GM23338 (cell line): Measurements from ENCODE around the gene BNC2. TPM values are rescaled to one million over a fixed set of nuclear protein-coding genes. Genes with fewer than 3 reads are reported as not detected.

Experiments used
- ATAC-seq: fragments of 200-7000 bp; cut with Tn5 transposase; 3 replicates; pipeline ENCODE4 v1.9.1; 2020
- DNase-seq: peaks from one replicate; pipeline ENCODE4 v3.0.0-alpha.2; 2015; ENCODE audit warnings: low spot score
- H2AFZ ChIP-seq: fragments of 200-600 bp; sonication (generic); 2 replicates; pipeline ENCODE4 v1.8.0; 2016; ENCODE audit warnings: antibody characterized with exemption, mild to moderate bottlenecking, moderate library complexity
- H3F3A ChIP-seq: fragments of 200-600 bp; sonication (generic); replicated peaks from 2 replicates; pipeline ENCODE4 v1.8.0; 2017; ENCODE audit warnings: antibody characterized with exemption, mixed run types, low read depth
- H3K27ac ChIP-seq: fragments of 200-600 bp; sonication (generic); 2 replicates; pipeline ENCODE4 v1.6.1; 2016; ENCODE audit warnings: low read depth
- H3K27me3 ChIP-seq: fragments of 200-600 bp; sonication (generic); 2 replicates; pipeline ENCODE4 v1.8.0; 2016; ENCODE audit warnings: mild to moderate bottlenecking, mixed run types, moderate library complexity; ENCODE audit not compliant: insufficient read depth
- H3K36me3 ChIP-seq: fragments of 200-600 bp; sonication (generic); 2 replicates; pipeline ENCODE4 v1.8.0; 2016; ENCODE audit warnings: mild to moderate bottlenecking; ENCODE audit not compliant: insufficient read depth
- H3K4me1 ChIP-seq: fragments of 200-600 bp; sonication (generic); 2 replicates; pipeline ENCODE4 v1.8.0; 2016; ENCODE audit warnings: mild to moderate bottlenecking, moderate library complexity; ENCODE audit not compliant: insufficient read depth
- H3K4me2 ChIP-seq: fragments of 200-600 bp; sonication (generic); 2 replicates; pipeline ENCODE4 v1.7.1; 2017; ENCODE audit warnings: mixed run types
- H3K4me3 ChIP-seq: fragments of 200-600 bp; sonication (generic); 2 replicates; pipeline ENCODE4 v1.6.1; 2016; ENCODE audit warnings: mixed run types
- H3K79me2 ChIP-seq: fragments of 200-600 bp; sonication (generic); replicated peaks from 2 replicates; pipeline ENCODE4 v1.8.0; 2017; ENCODE audit warnings: mild to moderate bottlenecking; ENCODE audit not compliant: insufficient read depth
- H3K9me2 ChIP-seq: fragments of 200-600 bp; sonication (generic); 2 replicates; pipeline ENCODE4 v1.8.0; 2017; ENCODE audit not compliant: insufficient read depth
- H4K20me1 ChIP-seq: fragments of 200-600 bp; sonication (generic); replicated peaks from 2 replicates; pipeline ENCODE4 v1.8.0; 2017; ENCODE audit warnings: mild to moderate bottlenecking; ENCODE audit not compliant: insufficient read depth
- H3K27ac Mint-ChIP-seq: 2 replicates; pipeline ENCODE4 v1.8.0; 2020; ENCODE audit warnings: inconsistent platforms, mild to moderate bottlenecking, moderate library complexity, mixed read lengths
- H3K27me3 Mint-ChIP-seq: 3 replicates; pipeline ENCODE4 v1.8.0; 2022; ENCODE audit warnings: low read depth, mild to moderate bottlenecking, moderate library complexity, mixed read lengths, inconsistent platforms; ENCODE audit not compliant: insufficient read depth, poor library complexity
- H3K36me3 Mint-ChIP-seq: 3 replicates; pipeline ENCODE4 v1.8.0; 2021; ENCODE audit warnings: low read depth, mild to moderate bottlenecking, inconsistent platforms, moderate library complexity, mixed read lengths
- H3K4me1 Mint-ChIP-seq: 3 replicates; pipeline ENCODE4 v1.8.0; 2020; ENCODE audit warnings: mild to moderate bottlenecking, inconsistent platforms, mixed read lengths
- H3K4me3 Mint-ChIP-seq: 3 replicates; pipeline ENCODE4 v1.8.0; 2021; ENCODE audit warnings: moderate library complexity, mild to moderate bottlenecking, inconsistent platforms, mixed read lengths
- H3K9me3 Mint-ChIP-seq: 3 replicates; pipeline ENCODE4 v1.8.0; 2020; ENCODE audit warnings: moderate library complexity, mild to moderate bottlenecking, inconsistent platforms, mixed read lengths
- CTCF ChIP-seq, 2 experiments: fragments of 200-600 bp in 1 of 2; sonication (generic) in 1 of 2; conservative IDR thresholded peaks; 2 replicates each; pipeline versions ENCODE4 v1.5.1 to v1.6.1; 2016 to 2017; ENCODE audit warnings: antibody characterized with exemption in 2 of 2, low read depth in 2 of 2, mild to moderate bottlenecking in 2 of 2, moderate library complexity in 1 of 2
- EZH2phosphoT487 ChIP-seq: fragments of 200-600 bp; sonication (generic); IDR thresholded peaks from one replicate; pipeline ENCODE4 v1.8.1; 2018; ENCODE audit warnings: antibody characterized with exemption; ENCODE audit not compliant: unreplicated experiment
- REST ChIP-seq: IDR thresholded peaks from one replicate; pipeline ENCODE4 v1.6.1; 2018; ENCODE audit warnings: antibody characterized with exemption; ENCODE audit not compliant: unreplicated experiment
- polyA plus RNA-seq: library from polyadenylated mRNA; unstranded; fragments of >200 nt; fragmentation: Nextera tagmentation; extraction: Ambion mirVana; gene quantifications from 2 replicates; pipeline ENCODE4 v1.2.1, GENCODE V29; 2016
- total RNA-seq: library from RNA; depleted of rRNA; stranded (reverse); fragments of >200 nt; shearing (Covaris generic); gene quantifications from 2 replicates; pipeline ENCODE4 v1.2.3, GENCODE V29; 2014
- TF ChIP-seq, protein P1 (sequence below): fragments of 250-450 bp; sonication (Bioruptor Pico); IDR thresholded peaks from 2 replicates; pipeline ENCODE4 v1.5.0; 2020; ENCODE audit warnings: mild to moderate bottlenecking, moderate library complexity

The BNC2 gene
- total and polyA plus RNA-seq, 2 experiments from 2014 or later: 12.7 to 13.2 TPM

- Histone ChIP-seq H2AFZ (no peak overlapping the region), H3K36me3 (no peaks in the 10 kb centered on the region), H3K9me2 (no peaks in the 10 kb centered on the region), H3K27me3 (no peaks in the 10 kb centered on the region), H3K4me3 (no peak overlapping the region), H4K20me1 (no peaks in the 10 kb centered on the region), H3F3A (no peaks in the 10 kb centered on the region), H3K27ac (no peak overlapping the region), H3K79me2 (no peaks in the 10 kb centered on the region), H3K4me1 (peaks cover 32% of the 10 kb centered on the region), H3K4me2 (no peak overlapping the region)
- DNase-seq (no peak), ATAC-seq (peak; percentile 13; the same call in 1 of the 3 replicates)
- H3K4me3 Mint-ChIP-seq: no peak overlapping the region
- H3K27ac Mint-ChIP-seq: no peak overlapping the region; the same call in 1 of the 2 replicates
- H3K27me3 Mint-ChIP-seq: peaks cover 2% of the 10 kb centered on the region
- H3K4me1 Mint-ChIP-seq: peaks cover 51% of the 10 kb centered on the region
- no peaks in the 10 kb centered on the region for H3K9me3 Mint-ChIP-seq
- no peak for TF ChIP-seq EZH2phosphoT487
- TF ChIP-seq, protein P1, sequence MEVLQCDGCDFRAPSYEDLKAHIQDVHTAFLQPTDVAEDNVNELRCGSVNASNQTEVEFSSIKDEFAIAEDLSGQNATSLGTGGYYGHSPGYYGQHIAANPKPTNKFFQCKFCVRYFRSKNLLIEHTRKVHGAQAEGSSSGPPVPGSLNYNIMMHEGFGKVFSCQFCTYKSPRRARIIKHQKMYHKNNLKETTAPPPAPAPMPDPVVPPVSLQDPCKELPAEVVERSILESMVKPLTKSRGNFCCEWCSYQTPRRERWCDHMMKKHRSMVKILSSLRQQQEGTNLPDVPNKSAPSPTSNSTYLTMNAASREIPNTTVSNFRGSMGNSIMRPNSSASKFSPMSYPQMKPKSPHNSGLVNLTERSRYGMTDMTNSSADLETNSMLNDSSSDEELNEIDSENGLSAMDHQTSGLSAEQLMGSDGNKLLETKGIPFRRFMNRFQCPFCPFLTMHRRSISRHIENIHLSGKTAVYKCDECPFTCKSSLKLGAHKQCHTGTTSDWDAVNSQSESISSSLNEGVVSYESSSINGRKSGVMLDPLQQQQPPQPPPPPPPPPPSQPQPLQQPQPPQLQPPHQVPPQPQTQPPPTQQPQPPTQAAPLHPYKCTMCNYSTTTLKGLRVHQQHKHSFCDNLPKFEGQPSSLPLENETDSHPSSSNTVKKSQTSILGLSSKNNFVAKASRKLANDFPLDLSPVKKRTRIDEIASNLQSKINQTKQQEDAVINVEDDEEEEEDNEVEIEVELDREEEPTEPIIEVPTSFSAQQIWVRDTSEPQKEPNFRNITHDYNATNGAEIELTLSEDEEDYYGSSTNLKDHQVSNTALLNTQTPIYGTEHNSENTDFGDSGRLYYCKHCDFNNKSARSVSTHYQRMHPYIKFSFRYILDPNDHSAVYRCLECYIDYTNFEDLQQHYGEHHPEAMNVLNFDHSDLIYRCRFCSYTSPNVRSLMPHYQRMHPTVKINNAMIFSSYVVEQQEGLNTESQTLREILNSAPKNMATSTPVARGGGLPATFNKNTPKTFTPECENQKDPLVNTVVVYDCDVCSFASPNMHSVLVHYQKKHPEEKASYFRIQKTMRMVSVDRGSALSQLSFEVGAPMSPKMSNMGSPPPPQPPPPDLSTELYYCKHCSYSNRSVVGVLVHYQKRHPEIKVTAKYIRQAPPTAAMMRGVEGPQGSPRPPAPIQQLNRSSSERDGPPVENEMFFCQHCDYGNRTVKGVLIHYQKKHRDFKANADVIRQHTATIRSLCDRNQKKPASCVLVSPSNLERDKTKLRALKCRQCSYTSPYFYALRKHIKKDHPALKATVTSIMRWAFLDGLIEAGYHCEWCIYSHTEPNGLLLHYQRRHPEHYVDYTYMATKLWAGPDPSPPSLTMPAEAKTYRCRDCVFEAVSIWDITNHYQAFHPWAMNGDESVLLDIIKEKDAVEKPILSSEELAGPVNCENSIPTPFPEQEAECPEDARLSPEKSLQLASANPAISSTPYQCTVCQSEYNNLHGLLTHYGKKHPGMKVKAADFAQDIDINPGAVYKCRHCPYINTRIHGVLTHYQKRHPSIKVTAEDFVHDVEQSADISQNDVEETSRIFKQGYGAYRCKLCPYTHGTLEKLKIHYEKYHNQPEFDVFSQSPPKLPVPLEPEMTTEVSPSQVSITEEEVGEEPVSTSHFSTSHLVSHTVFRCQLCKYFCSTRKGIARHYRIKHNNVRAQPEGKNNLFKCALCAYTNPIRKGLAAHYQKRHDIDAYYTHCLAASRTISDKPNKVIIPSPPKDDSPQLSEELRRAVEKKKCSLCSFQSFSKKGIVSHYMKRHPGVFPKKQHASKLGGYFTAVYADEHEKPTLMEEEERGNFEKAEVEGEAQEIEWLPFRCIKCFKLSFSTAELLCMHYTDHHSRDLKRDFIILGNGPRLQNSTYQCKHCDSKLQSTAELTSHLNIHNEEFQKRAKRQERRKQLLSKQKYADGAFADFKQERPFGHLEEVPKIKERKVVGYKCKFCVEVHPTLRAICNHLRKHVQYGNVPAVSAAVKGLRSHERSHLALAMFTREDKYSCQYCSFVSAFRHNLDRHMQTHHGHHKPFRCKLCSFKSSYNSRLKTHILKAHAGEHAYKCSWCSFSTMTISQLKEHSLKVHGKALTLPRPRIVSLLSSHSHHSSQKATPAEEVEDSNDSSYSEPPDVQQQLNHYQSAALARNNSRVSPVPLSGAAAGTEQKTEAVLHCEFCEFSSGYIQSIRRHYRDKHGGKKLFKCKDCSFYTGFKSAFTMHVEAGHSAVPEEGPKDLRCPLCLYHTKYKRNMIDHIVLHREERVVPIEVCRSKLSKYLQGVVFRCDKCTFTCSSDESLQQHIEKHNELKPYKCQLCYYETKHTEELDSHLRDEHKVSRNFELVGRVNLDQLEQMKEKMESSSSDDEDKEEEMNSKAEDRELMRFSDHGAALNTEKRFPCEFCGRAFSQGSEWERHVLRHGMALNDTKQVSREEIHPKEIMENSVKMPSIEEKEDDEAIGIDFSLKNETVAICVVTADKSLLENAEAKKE (CRISPR knock-in tag): no peak
- peak; percentile 40 to 60 for TF ChIP-seq CTCF (conservative IDR thresholded peaks at IDR 0.05; ENCODE audit: low read depth in 2 of 2)
- no peak for TF ChIP-seq REST
- no peaks in the 10 kb centered on the region for H3K36me3 Mint-ChIP-seq
Observed at GRCh38 chr9:16575142-16575985, 295.1 kb downstream of the BNC2 start.
